Measurements from ENCODE around the gene MPP7. TPM values are rescaled to one million over a fixed set of nuclear protein-coding genes. Genes with fewer than 3 reads are reported as not detected.

MPP7 gene
- polyA plus RNA-seq, 3 donors: 3.0 to 6.7 (median 3.4) TPM

DNA sequence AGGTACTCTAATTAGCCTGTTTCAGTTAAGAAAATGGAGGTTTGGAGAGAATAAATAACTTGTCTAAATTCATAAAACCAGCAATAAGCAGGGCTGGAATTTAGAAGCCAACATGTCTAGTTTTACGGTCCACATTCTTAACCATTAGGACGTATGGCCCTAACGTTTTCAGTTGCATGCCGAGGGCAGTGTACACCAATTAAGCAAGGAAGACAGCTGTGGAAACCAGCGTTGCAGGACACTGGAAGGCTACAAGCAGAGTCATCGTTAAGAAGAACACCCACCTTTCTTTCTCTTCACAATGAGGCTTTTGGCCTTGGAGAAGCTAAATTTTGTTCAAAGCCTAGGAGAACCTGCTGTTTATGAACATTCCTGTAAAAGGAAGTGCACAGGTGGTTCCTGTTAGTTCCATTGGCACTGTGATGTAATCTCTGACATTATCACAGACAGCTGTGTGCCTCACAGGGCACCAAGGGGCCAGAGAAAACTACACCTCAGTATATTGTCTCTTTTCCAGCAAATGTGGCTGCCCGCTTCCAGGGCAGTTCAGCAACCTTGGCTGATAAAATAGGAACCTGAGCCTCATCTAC lies 21.0 kb downstream of the MPP7 start:
- no peak overlapping the region for H3K27ac ChIP-seq (ENCODE audit: low read depth, low read length)

GRCh38 chr10:28280652-28281051 lies 22.2 kb downstream of the MPP7 start:
- no peak overlapping the region for H3K27ac ChIP-seq (ENCODE audit: low read depth, low read length)
- 74 to 95% (median 93%) methylated on average over 3 of the region's 3 CpGs for WGBS, 3 donors

More for the DNA sequence above, 21.0 kb downstream of the MPP7 start:
- whole genome bisulfite sequencing, 3 donors: 46 to 64% (median 55%) methylated on average over 7 of the region's 7 CpGs

GRCh38 chr10:28279878-28280277 lies 23.0 kb downstream of the MPP7 start:
- H3K27ac ChIP-seq (ENCODE audit: low read depth, low read length): no peak overlapping the region
- 95 to 98% (median 96%) methylated on average over 4 of the region's 4 CpGs for whole genome bisulfite sequencing, 3 donors

- WGBS, 3 donors: 77 to 93% (median 88%) methylated on average over 4 of the region's 4 CpGs
- no peak overlapping the region for H3K27ac ChIP-seq (ENCODE audit: low read depth, low read length)
Observed at GRCh38 chr10:28278842-28279241, 24.0 kb downstream of the MPP7 start.

- 71 to 92% (median 89%) methylated on average over 4 of the region's 4 CpGs for WGBS, 3 donors
- H3K27ac ChIP-seq (ENCODE audit: low read depth, low read length): no peak overlapping the region
Observed at GRCh38 chr10:28276384-28276783, 26.5 kb downstream of the MPP7 start.

DNA sequence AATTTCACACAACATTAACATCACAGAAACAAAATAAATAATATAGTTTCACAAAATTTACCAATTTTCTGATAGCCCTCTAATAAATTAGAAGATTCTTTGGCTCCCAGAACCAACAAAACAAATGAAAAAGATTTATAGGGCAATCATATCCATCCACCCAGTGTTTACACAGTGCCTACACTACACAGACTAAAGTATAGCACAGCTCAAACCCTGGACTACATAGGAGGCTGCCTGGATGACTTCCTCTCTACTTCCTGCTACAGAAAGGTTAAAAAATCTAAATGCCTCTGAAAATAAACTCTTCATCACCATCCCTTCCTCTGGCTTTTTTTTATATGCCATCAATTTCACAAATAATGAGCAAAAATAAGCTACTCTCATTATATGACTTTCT lies 28.4 kb downstream of the MPP7 start:
- no peak overlapping the region for H3K27ac ChIP-seq (ENCODE audit: low read depth, low read length)

DNA sequence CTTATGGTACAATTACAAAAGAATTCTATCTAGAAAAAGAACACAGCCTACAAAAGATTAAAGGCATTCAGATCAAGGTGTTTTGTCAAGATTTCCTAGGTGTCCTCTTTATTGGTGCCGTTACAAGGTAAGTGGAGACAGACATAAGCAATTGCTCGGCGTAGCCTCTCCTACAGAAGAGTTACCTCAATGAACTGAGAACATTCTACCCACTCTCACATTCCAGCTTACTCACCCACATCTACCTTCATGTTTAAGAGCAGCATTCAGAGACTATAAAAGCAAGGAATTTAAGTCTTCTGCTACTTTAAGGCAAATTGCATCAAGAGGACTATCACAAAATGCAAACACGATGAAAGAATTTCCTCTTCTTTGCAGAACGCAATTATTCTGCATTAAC lies 29.5 kb downstream of the MPP7 start:
- 86 to 88% (median 87%) methylated on average over 5 of the region's 5 CpGs for WGBS, 3 donors

GRCh38 chr10:28269842-28270456 lies 32.9 kb downstream of the MPP7 start:
- 90 to 95% (median 91%) methylated on average over 9 of the region's 9 CpGs for WGBS, 3 donors
- H3K27ac ChIP-seq (ENCODE audit: low read depth, low read length): no peak overlapping the region

More for the DNA sequence above, 29.5 kb downstream of the MPP7 start:
- no peak overlapping the region for H3K27ac ChIP-seq (ENCODE audit: low read depth, low read length)

GRCh38 chr10:28266449-28267224 lies 36.2 kb downstream of the MPP7 start:
- H3K27ac ChIP-seq (ENCODE audit: low read depth, low read length): no peak overlapping the region
- WGBS, 3 donors: 94 to 97% (median 96%) methylated on average over 3 of the region's 3 CpGs

- WGBS, 3 donors: 25 to 68% (median 66%) methylated on average over 10 of the region's 10 CpGs
- no peak overlapping the region for H3K27ac ChIP-seq (ENCODE audit: low read depth, low read length)
Observed at GRCh38 chr10:28263136-28263857, 39.6 kb downstream of the MPP7 start.

GRCh38 chr10:28256776-28257175 lies 46.1 kb downstream of the MPP7 start:
- H3K27ac ChIP-seq (ENCODE audit: low read depth, low read length): no peak overlapping the region
- 92 to 94% (median 93%) methylated on average over 2 of the region's 2 CpGs for WGBS, 3 donors

- 19 to 34% (median 28%) methylated on average over 6 of the region's 6 CpGs for WGBS, 3 donors
- H3K27ac ChIP-seq (ENCODE audit: low read depth, low read length): no peak overlapping the region
Observed at GRCh38 chr10:28254290-28254985, 48.4 kb downstream of the MPP7 start.

DNA sequence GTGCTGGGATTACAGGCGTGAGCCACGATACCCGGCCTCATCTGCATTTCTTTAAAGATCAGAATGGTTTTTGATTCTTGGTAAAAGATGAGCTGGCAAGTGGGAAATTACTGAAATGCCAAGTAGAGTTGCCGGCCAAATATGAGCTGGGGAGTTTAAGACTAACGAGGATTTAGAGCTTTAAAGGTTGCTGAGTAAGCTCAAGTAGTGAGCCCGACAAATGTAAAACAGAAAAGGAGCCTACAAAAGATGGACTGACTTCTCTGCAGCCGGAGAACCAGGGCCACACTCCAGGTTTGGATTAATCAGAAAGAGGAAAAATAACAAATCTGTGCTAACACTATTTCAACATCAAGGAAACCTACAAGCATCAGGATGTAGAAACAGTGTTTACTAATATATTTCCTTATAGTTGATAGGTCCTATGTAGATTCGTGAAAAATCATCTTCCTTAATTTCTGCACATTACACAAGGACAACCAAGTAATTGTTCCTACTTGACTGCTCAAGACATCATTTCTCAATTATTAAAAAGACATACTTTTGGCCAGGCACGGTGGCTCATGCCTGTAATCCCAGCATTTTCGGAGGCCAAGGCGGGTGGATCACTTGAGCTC lies 49.6 kb downstream of the MPP7 start:
- WGBS, 3 donors: 73 to 92% (median 77%) methylated on average over 11 of the region's 11 CpGs
- H3K27ac ChIP-seq (ENCODE audit: low read depth, low read length): no peak overlapping the region

Other genes with a start within 250 kb of the MPP7 start
- gene WAC, start 230.1 kb upstream of the MPP7 start, polyA plus RNA-seq: 10 to 100 TPM; 26.7 to 47.2 (median 39.8) TPM

All from adipose tissue (tissue), 3 donors.